C4-2B (cell line): ENCODE data around the gene OR4K17.

Source experiments
- CTCF ChIP-seq: fragments of 450-650 bp; conservative IDR thresholded peaks from 2 replicates; pipeline ENCODE4 v1.5.1; 2017; ENCODE audit warnings: mild to moderate bottlenecking
- ZFX ChIP-seq: fragments of 450-650 bp; IDR thresholded peaks from 2 replicates; pipeline ENCODE4 v1.6.1; 2017

- no peak for TF ChIP-seq CTCF
- no peak for TF ChIP-seq ZFX
These were observed 34.3 kb downstream of the OR4K17 start for GRCh38 chr14:20144820-20145219.
